ENCODE measurements around the gene CDK6.

CDK6 gene

DNA sequence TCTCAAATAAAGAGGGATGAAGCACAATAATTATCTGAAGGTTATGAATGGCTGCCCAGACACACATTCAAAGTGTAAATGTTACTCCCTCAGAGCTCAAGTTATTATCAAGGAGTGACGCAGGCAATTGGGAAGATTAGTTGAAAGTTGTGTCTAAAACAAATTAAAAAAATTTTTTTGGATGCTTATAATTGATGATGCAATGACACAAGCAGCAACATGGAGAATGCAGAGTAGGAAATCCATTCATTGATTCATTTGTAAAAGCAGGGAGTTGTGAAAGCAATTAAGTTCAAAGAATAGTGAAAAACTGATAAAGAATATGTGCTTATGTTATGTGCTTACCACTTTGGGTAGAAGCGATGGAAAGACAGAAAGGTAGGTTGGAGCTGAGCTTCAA, 120.4 kb downstream of the CDK6 start:
- no peak for DNase-seq (ENCODE audit: extremely low read depth, low read depth)
- TF ChIP-seq, protein P1, sequence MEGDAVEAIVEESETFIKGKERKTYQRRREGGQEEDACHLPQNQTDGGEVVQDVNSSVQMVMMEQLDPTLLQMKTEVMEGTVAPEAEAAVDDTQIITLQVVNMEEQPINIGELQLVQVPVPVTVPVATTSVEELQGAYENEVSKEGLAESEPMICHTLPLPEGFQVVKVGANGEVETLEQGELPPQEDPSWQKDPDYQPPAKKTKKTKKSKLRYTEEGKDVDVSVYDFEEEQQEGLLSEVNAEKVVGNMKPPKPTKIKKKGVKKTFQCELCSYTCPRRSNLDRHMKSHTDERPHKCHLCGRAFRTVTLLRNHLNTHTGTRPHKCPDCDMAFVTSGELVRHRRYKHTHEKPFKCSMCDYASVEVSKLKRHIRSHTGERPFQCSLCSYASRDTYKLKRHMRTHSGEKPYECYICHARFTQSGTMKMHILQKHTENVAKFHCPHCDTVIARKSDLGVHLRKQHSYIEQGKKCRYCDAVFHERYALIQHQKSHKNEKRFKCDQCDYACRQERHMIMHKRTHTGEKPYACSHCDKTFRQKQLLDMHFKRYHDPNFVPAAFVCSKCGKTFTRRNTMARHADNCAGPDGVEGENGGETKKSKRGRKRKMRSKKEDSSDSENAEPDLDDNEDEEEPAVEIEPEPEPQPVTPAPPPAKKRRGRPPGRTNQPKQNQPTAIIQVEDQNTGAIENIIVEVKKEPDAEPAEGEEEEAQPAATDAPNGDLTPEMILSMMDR (IDR thresholded peaks at IDR 0.05; ENCODE audit: low read depth, low read length): no peak

DNA sequence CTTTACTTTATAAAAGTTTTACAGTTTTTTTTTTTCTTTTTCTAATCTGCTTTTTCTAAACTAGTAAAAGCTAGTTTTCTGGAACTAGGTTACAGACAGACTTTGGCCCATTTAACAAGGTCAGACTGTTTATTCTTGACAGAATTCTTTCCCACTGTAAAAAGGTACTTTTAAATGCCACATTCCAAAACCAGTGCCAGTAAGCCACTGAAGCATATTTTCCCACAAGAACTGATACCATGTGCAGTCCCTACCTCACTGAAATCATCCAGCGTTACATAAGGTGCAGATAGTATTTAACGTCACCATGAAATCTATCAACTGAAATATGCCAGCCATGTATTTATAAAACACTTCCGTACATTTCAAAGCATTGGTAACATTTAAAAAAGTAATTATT, 121.6 kb downstream of the CDK6 start:
- DNase-seq (ENCODE audit: extremely low read depth, low read depth): no peak
- TF ChIP-seq, protein P1 (IDR thresholded peaks at IDR 0.05; ENCODE audit: low read depth, low read length): no peak

DNA sequence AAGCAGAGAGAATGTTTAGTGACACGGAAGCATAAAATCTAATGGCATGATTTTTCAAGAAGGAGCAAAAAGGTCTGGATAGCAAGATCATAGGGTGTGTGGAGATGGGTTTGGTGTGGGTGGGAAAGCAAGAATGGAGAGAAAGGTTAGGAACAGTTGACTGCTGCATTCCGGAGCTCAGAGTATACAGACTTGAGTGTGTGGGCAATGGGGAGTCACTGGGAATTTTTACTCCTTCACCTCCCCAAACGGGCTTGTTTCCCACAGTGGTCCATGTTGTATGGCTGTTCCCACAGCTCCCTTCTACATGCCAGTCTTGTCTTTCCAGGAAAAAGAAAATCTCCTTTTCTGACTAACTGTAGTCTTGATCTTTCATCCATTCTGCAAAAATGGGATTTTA, 122.1 kb downstream of the CDK6 start:
- TF ChIP-seq, protein P1 (IDR thresholded peaks at IDR 0.05; ENCODE audit: low read depth, low read length): no peak
- no peak for DNase-seq (ENCODE audit: extremely low read depth, low read depth)

DNA sequence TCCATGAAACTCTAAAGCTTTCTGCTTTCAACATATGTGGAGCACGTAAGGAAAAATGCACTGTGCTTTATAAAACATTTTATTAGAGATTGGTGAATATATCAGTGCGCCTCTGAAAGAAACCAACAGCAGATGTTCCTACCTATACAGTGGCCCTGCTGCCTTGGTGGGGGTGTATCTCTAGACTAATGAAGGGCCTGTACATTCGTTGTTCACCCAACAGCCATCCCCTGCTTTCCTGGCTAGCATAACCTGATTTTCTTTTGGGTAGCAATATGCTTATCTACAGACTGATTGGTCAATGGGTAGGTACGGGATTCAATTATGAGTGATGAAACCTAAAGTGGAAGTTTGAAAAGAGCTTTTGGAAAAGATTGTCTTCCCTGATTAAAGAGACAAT, 126.5 kb downstream of the CDK6 start:
- TF ChIP-seq, protein P1 (IDR thresholded peaks at IDR 0.05; ENCODE audit: low read depth, low read length): no peak
- DNase-seq (ENCODE audit: extremely low read depth, low read depth): no peak

DNA sequence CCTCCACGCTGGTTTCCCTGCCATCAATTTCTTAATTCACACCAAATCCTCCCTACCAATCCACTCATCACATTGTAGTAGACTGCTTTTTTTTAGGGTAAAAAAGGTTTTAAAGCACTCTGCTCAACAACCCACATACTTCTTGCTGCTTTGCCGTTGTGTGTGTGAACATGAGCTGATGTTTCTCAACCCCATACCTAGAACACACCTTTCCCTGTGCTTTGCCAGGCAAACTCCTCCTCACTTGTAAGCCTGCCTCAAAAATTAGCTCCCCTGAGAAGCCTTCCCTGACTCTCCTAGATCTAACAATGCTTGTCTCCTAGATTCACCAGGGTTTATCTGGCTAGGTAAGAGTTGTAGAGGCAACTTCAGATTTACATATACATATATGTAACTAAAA, 127.2 kb downstream of the CDK6 start:
- DNase-seq (ENCODE audit: extremely low read depth, low read depth): no peak
- TF ChIP-seq, protein P1 (IDR thresholded peaks at IDR 0.05; ENCODE audit: low read depth, low read length): no peak

DNA sequence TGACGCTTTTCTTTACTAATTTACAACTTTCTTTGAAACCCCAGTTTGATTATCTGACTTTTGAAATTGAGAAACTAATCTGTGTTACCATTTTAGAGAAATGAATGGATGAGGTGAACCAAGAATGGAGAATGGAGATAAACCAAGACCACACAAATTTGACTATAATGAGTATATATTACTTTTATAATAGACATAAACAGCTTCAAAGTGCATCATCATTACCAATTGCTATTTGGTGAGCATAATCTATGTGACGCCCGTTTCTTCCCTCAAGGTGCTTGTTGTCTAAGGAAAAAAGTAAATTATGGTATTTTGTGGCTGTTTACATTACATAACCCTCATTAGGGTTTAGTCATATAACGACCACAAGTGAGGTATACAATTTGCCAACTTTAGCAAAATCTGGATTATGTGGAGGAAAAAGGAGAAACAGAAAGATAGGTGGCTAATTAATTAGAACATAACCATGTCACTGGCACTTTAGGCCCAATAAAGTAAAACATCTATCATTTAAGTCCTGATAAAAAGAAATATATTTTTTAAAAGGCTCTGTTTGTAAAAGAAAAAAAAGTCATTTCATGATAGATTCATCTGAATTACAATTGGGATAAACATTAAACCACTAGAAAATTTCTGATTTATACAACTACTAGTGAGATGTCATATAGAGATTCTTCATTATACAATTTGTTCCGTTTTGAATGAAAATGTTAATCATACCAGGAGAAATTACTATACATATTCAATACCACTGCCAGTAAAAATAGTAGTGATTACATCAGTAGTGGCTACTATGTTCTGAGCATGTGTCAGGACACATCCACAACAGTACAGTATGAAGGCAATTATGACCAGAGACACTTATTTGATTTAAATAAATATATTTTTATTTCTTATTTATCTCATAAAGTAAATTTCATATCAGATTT, 128.0 kb downstream of the CDK6 start:
- TF ChIP-seq, protein P1 (IDR thresholded peaks at IDR 0.05; ENCODE audit: low read depth, low read length): no peak

DNA sequence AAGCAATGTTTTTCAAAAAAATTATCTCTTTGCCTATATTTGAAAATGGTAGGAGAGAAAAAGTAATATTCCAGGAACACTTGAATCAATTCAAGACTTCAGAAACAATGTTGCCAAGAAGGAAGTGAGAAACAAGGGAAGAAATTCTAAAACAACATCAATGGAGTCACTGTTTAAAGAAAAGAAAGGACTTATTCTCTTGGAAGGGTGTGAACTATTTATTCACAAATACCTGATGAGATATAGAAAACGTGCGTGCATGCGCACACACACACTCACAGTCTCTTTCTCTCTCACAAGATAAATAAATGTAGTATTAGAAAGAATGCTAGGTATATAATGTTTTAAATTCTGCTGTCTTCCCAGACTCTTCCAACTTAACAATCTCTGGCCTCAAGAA, 128.9 kb downstream of the CDK6 start:
- no peak for DNase-seq (ENCODE audit: extremely low read depth, low read depth)
- TF ChIP-seq, protein P1 (IDR thresholded peaks at IDR 0.05; ENCODE audit: low read depth, low read length): no peak

More for the DNA sequence above, 128.0 kb downstream of the CDK6 start:
- no peak for DNase-seq (ENCODE audit: extremely low read depth, low read depth)
